T1000 (cell line): ENCODE data around the gene ETFA.
"Not testable (repeated sequence)": the region's sequence is repeated elsewhere in the genome, so short reads cannot be mapped to it uniquely, and the experiment has no call there.

Source experiments
- DNase-seq: peaks from one replicate; lab custom pipeline; 2025; ENCODE audit warnings: mixed read lengths; lab: John Stamatoyannopoulos, UW

The ETFA gene

GRCh38 chr15:76324066-76324465 is 12.8 kb upstream of the ETFA start:
- DNase-seq = no peak

GRCh38 chr15:76321602-76322001 is 10.3 kb upstream of the ETFA start:
- no peak for DNase-seq

- no peak for DNase-seq
Observed at GRCh38 chr15:76321171-76321570, 9.9 kb upstream of the ETFA start.

- DNase-seq = no peak
Observed at GRCh38 chr15:76320012-76320411, 8.7 kb upstream of the ETFA start.

- DNase-seq = no peak
Observed at GRCh38 chr15:76313731-76314130, 2.5 kb upstream of the ETFA start.

- not testable (repeated sequence) for DNase-seq
Observed at GRCh38 chr15:76313175-76313567, 1.9 kb upstream of the ETFA start.

- DNase-seq = no peak
Observed at GRCh38 chr15:76312540-76313174, 1.4 kb upstream of the ETFA start.

- DNase-seq = no peak
Observed at GRCh38 chr15:76310475-76311099, 682 bp downstream of the ETFA start.

GRCh38 chr15:76309601-76310330 is 1.5 kb downstream of the ETFA start:
- no peak for DNase-seq

GRCh38 chr15:76303909-76304308 is 7.4 kb downstream of the ETFA start:
- no peak for DNase-seq

GRCh38 chr15:76299786-76300185 is 11.5 kb downstream of the ETFA start:
- no peak for DNase-seq

- no peak for DNase-seq
Observed at GRCh38 chr15:76298986-76299385, 12.3 kb downstream of the ETFA start.

- not testable (repeated sequence) for DNase-seq
Observed at GRCh38 chr15:76297951-76298350, 13.3 kb downstream of the ETFA start.

GRCh38 chr15:76296849-76297248 is 14.4 kb downstream of the ETFA start:
- no peak for DNase-seq

GRCh38 chr15:76294463-76294862 is 16.8 kb downstream of the ETFA start:
- DNase-seq = not testable (repeated sequence)

GRCh38 chr15:76293361-76293760 is 17.9 kb downstream of the ETFA start:
- DNase-seq = no peak

- DNase-seq = no peak
Observed at GRCh38 chr15:76289582-76289981, 21.7 kb downstream of the ETFA start.

GRCh38 chr15:76286271-76286879 is 24.9 kb downstream of the ETFA start:
- no peak for DNase-seq

- DNase-seq = no peak
Observed at GRCh38 chr15:76285241-76285825, 25.9 kb downstream of the ETFA start.

GRCh38 chr15:76282465-76282864 is 28.8 kb downstream of the ETFA start:
- no peak for DNase-seq

GRCh38 chr15:76278651-76279050 is 32.6 kb downstream of the ETFA start:
- DNase-seq = no peak

- DNase-seq = no peak
Observed at GRCh38 chr15:76274821-76275220, 36.4 kb downstream of the ETFA start.
